HG02759 (cell line): Measurements from ENCODE around the gene ZNF593OS.

Experiments
- ATAC-seq: cut with Tn5 transposase; IDR thresholded peaks from one replicate; pipeline ENCODE4 v1.9.1; 2021; ENCODE audit warnings: mild to moderate bottlenecking, moderate library complexity; ENCODE audit not compliant: unreplicated experiment

The ZNF593OS gene

DNA sequence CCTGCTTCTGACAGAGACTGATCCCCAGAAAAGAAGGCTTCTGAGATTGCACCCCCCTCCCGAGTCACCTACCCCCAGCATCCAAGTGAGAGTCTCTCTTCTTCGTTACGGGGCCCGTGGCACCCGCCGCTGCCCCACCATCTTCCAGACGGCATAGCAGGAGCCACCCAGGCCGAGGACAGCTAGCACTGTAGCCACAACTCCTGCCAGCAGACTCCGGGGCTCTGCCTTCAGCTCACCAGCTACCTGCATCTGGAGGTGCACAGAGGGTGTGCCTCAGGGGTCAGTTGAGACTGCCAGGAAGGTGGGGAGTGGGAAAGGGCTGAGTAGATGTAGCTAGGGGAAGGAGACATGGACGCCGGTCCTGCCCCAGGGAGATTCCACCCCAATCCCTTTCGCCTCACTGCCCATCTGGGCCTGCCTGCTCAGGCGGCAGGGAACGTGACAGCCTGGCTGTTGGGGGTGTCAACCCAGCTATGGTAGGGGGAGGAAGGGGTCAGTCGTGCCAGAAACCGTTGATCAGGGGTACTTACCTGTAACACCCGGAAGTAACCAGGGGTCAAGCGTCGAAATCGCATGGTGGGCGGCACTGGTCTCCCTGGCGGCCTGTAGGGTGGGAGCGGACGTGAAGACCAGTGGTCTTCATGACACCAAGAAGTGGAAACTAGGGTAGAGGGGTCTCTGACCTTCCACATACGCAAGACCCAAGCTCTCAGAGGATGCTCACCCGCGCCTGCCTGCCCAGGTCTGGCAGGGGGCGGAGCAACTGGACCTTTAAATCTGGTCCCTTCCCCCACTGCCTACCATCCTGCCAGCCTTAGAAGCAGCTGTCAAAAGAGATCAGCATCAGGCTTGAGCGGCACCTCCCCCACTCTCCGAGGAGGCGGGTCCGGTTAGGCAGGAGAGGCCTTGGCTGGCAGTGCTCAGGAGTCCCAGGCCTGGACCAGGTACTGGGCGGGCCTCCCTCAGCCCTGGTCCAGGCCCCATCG lies at the start of gene ZNF593OS:
TSS of gene ZNF593OS (minus strand) at position 749 of the 989 bp plus-strand sequence. CDS start at position 578, 171 bp downstream.
- no peak for ATAC-seq

DNA sequence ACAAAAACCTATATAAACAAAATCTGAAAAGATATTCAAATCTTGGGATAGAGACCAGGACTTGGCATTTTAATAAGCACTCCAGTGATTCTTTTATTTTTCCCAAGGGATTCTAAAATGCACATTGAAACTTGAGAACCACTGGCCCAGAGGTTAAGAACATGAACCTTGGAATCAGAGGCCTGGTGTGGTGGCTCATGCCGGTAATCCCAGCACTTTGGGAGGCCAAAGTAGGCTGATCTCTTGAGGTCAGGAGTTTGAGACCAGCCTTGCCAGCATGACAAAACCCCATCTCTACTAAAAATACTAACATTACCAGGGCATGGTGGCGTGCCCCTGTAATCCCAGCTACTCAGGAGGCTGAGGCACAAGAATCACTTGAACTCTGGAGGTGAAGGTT lies 49.5 kb upstream of the ZNF593OS start:
- ATAC-seq = no peak

DNA sequence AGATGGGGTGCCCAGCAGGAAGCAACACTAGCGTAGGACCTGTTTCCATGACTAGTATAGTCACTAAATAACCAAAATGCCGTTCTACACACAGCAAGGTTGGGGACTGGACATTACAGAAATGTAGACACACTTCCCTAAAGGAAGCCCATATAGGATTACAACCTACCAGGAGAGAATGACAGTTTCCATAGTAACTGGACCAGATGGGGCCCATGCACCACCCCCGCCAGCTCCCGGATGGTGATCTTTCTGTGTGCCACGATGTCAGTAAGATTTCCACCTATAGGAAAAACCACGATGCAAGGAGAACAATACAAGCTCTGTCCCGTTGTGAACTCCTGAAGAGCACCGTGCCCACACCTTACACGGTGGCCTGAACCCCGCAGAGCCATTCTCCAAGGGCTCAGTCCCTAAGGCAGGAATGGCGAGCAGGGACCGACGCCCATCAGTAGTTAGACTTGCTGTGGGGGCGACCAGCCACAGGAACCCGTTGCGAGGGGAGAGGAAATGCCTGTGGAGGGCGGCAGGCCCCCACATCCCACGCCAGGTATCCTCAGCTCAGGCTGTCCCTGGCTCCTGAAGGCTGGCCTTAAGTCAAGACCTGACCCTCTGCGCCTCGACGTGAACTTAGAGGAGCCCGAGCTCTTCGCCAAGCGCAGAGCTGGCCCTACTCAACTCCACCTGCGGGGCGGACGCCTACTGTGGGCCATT lies 48.7 kb upstream of the ZNF593OS start:
- ATAC-seq = no peak

DNA sequence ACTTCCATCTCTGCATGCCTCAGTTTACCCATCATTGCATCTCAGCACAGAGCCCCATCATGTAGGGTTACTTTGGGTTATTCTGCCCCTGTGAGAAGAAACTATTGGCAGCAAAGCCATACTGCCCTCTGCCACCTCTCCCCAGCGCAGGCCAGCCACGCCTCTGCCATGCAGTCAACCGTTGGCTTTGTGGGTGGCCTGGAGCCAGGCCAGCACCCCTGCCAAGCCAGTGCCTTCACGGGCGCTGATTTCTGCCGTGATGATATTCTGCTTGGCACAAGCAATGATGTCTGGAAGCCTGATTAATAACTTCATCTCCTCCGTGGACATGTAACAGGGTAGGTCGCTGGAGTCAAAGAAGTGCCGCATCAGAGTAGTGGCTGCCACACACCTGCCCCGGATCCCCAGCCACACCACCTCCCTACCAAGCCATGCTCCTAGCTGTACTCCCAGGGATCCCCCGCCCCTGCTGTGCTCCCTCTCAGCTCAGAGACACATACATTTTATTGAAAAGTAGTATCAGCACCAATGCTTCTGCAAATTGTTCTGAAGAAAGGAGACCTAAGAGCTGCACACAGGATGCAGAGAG lies 47.4 kb upstream of the ZNF593OS start:
- ATAC-seq = no peak

DNA sequence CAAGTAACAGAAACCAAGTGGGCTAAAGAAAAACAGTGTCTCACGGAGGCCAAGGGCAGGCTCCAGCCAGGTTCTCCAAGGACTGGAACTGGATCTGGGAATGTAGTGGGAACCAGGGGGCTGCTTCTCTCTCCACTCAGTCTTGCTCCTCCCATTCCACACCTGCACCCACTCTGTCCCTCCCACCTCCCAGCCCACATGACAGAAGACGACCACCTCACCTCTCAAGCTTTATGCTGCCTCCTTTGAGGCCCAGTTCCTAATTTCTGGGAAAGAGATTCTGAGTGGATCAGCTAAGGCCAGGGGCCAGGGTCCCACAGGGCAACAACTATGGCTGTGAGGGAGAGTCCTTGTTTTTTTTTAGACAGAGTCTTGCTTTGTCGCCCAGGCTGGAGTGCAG lies 43.6 kb upstream of the ZNF593OS start:
- no peak for ATAC-seq

DNA sequence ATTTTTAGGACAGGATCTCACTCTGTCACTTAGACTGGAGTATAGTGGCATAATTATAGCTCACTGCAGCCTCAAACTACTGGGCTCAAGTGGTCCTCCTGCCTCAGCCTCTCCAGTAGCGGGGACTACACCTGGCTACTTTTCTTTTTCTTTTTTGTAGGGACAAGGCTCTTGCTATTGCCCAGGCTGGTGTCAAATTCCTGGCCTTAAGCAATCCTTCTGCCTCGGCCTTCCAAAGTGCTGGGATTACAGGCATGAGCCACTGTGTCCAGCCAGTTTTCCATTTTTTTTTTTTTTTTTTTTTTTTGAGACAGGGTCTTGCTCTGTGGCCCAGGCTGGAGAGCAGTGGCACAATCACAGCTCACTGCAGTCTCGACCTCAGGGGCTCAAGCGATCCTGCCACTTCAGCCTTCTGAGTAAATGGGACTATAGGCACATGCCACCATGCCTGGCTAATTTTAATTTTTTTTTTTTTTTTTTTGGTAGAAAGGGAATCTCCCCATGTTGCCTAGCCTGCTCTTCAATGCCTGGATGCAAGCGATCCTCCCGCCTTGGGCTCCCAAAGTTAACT lies 41.8 kb upstream of the ZNF593OS start:
- ATAC-seq = no peak

DNA sequence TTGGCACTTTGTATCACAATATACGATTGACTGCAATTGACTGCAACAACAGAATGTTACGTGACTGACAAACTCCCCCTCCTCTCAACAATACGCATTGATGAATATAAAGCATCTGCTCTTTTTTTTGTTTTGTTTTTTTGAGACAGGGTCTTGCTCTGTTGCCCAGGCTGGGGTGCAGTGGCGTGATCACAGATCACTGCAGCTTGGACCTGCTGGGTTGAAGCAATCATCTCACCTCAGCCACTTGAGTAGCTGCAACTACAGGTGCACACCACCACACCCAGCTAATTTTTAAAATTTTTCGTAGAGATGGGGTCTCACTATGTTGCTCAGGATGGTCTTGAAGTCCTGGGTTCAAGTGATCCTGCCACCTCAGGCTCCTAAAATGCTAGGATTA lies 41.1 kb upstream of the ZNF593OS start:
- no peak for ATAC-seq

DNA sequence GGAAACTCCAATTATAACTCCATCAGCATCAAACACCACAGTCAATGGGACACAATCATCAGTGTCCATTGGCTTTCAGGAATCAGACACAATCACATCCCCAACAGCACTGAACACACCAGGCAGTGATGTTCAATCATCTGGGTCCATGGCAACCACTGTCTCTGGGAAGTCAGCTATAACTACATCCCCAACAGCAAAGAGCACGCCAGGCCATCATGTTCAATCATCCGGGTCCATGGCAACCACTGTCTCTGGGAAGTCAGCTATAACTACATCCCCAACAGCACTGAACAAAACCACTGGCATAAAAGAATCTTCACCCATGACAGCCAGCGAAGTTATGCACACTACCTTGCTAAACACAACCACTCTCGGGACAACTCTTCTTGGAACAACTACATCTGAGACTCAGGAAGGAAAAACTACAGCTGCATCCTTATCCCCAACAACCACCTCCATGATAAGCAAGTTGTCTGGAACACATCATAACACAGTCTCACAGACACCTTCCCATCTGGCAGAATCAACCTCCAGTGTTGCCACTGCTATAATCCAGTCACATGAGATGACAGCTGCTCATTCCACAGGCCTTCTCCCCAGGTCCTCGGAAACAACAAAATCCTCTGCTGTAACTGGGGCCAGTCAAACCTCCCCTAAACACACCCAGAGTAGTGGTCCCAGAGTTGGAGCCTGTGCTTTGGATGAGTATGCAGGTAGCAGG lies 38.7 kb upstream of the ZNF593OS start:
- ATAC-seq = no peak

DNA sequence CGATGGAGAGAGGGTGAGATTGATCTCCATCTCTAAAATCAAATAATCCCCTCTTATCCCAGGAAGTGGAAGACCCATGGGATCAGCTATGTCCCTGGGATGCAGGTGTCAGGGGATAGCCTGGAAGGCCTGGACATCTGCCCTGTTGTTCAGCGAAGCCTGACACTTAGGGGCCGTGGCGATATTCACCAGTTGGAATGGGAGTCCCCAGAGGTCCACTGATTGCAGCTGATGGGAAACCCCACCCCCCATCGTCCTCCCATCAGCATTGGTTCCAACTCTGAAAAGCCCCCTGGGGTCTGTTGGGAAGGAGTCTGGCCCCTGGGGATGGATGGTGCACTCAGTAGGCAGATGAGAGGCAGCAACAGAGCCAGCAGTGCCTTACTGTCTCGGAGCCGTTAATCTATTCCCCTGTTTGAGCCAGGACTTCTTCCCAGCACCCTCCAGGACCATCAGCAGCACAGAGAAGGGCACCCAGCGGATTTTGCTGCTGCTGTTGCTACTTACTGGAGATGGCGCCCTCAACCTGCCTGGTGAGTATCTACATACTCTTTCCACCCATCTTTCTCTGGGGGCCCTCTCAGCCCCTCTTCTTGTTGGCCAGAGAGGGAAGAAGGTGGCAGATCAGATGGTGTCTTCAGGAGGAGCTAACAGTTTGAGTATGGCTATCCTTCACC lies 32.1 kb upstream of the ZNF593OS start:
- ATAC-seq = no peak

DNA sequence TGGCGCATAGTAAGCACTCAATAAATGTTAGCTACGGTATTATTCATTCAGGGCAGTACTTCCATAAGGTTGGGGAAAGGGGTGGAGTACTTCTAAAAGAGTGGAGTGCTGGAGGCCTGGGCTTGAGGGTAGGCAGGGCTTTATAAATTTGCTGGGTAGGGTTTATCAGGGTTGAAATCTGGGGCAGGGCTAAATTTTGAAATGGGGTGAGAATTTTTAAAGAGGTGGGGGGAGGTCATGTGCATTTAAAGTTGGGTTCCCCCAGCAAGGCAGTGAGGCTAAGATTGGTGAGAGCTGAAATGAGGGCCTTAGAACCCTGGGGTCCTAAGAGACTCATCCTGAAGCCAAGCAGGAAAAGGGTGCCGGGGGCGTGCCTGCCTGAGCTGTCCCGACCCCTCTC lies 28.8 kb upstream of the ZNF593OS start:
- ATAC-seq = no peak

DNA sequence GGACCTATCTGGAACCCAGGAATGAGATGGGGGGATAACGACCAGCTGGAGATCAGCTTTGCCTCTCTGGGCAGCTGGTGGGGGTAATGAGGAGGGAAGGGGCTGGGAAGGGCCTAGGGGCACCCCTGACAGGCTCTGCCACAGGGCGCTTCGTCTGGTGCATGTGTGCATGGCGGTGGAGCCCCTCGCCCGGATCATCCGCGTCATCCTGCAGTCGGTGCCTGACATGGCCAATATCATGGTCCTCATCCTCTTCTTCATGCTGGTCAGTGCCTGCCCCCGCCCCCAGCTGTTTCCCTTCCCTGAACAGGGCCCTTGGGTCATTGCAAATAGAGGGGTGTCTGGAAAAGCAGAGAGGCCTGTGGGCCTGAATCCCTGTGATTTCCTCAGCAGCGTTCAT lies 26.2 kb upstream of the ZNF593OS start:
- no peak for ATAC-seq

DNA sequence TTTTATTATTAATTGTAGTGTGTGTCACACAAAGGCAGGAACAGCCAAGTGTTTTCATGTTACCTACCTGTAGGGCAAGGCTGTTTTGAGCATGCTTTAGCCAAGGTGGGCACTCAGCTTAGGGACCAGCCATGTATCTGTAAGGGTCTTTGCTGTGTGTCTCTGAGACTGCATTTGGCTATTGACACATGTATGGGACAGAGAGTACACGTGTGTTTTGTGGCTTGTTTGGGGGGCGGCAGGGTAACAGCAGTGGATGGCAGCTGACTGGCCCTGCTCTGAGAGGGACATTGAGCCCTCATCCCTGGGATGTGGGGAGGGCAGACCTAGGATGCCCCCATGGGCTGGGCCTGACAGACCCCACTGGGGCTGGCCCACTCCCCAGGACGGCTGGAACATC lies 25.7 kb upstream of the ZNF593OS start:
- no peak for ATAC-seq

DNA sequence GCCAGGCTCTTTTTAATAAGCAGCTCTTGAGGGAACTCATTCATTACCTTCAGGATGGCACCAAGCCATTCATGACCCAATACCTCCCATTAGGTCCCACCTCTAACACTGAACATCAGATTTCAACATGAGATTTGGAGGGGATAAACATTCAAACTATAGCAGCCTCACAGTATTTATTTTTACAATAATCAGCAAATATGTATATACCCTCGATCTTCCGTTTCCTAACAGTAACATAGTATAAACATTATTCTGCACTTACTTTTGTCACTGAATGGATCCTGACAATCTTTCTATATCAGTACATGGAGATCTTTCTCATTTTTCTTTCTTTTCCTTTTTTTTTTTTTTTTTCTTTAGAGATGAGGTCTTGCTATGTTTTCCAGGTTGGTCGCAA lies 24.2 kb upstream of the ZNF593OS start:
- ATAC-seq = no peak

DNA sequence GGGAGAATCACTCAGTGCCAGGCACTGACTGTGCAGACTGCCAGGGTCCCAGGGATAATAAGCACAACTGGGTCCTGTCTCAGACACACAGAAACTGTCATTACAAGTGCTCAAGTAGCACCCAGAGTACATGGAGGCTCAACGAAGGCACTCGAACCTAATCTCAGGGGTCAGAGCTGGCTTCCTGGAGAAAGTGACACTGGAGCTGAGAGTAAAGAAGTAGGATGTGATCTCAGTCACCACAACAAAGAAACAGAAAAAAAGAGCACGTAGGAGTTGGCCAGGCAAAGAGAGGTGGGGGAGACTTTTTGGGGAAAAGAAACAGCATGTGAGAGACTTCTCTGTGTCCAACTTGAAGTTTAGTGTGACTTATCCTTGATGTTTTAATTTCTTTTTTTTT lies 20.1 kb upstream of the ZNF593OS start:
- no peak for ATAC-seq

DNA sequence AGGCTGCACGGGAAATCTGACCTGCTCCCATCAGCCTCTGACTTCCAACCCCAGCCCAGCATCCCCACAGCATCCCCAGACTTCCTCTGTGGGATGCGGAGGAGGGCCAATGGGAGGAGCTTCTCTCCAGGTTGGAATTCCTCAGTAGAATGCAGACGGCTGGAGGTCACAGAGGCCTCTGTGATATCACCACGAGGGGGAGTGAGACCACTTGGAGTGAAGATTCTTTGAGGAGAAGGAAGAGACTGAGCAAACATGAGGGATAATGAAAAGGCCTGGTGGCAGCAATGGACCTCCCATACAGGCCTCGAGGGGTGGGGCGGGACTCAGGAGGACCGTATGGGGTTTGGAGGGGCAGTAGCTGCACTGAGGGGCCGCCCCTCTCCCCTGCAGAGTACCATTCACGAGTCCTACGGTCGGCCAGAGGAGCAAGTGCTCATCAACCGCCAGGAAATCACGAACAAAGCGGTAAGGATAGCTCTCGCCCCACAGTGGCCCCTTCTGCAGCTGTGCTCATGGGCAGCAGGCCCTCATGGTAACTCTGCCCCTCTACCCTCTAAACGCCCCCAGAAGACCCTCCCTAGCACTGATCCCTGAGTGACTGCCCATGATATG lies 18.8 kb upstream of the ZNF593OS start, which contains the start of gene CATSPER4:
TSS of gene CATSPER4 (plus strand) at position 230 of the 615 bp plus-strand sequence. CDS start at position 256, 26 bp downstream.
- no peak for ATAC-seq

DNA sequence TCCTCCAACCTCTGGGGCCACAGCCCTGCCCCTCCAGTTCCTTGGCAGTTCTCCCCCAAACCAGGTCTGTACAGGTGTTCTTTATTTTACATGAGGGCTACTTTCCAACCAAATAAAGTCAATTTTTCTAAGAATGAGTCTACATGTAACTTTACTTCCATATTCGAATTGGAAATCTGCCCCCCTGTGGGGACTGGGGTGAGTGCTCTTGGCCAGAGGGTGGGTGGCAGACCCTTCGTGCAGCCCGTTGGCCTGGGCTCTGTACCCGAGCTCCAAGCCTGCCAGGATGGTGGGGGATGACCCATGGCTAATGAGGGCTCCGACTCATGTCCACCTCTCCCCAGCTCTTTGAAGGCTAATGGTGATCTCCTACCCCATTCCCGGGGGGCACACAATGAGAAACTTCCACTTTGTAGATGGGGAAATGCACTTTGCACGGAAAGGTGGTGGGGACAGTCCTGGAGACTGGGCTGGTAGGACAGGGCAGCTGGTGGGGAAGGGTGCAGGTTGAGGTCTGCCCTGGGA lies 18.2 kb upstream of the ZNF593OS start:
- ATAC-seq = no peak

DNA sequence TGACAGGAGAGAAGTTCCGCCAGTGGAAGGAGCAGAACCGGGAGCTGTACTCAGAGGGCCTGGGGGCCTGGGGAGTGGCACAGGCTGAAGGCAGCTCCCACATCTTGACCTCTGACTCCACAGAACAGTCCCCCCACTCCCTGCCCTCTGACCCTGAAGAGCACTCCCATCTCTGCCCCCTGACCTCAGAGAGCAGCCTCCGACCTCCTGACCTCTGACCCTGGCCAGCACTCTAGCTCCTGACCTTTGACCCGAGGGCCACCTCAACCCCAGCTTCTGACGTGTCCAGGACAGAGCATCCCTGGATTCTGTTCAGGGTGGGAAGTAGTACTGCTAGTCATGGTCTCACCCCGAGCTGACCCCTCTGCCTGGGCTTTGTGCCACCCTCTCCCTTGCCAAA lies 17.7 kb upstream of the ZNF593OS start:
- ATAC-seq = no peak

DNA sequence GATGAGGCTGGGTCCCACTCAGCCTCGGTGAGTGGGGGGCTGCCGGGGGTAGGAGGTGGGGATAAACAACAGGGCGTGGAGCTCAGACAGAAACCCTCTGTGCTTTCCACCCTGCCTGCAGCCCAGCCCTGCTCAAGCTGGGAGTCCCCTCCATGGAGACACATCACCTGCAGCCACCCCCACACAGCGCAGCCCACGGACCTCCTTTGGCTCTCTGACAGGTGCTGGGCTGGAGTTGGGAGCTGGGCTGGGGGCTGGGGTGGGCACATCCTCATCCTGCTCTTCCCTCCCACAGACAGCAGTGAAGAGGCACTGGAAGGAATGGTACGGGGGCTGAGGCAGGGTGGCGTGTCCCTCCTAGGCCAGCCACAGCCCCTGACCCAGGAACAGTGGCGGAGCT lies 16.8 kb upstream of the ZNF593OS start:
- ATAC-seq = no peak

DNA sequence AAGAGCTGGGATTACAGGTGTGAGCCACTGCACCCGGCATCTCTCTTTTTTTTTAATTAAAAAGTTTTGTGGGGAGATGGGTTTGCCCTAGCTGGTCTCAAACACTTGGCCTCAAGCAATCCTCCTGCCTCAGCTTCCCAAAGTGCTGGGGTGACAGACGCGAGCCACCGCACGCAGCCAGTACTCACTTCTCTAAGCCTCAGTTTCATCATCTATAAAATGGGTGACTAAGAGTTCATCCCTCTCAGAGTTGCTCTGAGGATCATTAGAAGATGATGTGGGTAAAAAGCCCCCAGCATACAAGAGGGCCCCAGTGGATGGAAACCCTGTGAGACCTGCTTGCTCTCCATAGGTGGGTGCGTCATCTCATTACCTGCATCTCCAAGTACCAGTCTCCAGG lies 16.2 kb upstream of the ZNF593OS start:
- no peak for ATAC-seq
